Skeletal muscle cell (primary cell): Measurements from ENCODE around the gene CEACAM16.

Experiments
- DNase-seq: peaks from one replicate; pipeline ENCODE4 v3.0.0-alpha.2; 2010; ENCODE audit warnings: low read depth
- H3K4me3 ChIP-seq: 2 replicates; pipeline ENCODE4 v1.5.1; 2011; ENCODE audit warnings: low read depth, mild to moderate bottlenecking, control low read depth, low read length, moderate library complexity

Gene CEACAM16

GRCh38 chr19:44741258-44741731 lies 42.3 kb downstream of the CEACAM16 start:
- H3K4me3 ChIP-seq = no peak overlapping the region

GRCh38 chr19:44741841-44742329 lies 42.9 kb downstream of the CEACAM16 start:
- H3K4me3 ChIP-seq = no peak overlapping the region
- DNase-seq = peak; percentile 99

More at GRCh38 chr19:44741258-44741731, 42.3 kb downstream of the CEACAM16 start:
- DNase-seq = no peak

GRCh38 chr19:44742330-44743061 lies 43.5 kb downstream of the CEACAM16 start:
- H3K4me3 ChIP-seq = no peak overlapping the region
- DNase-seq = no peak

DNA sequence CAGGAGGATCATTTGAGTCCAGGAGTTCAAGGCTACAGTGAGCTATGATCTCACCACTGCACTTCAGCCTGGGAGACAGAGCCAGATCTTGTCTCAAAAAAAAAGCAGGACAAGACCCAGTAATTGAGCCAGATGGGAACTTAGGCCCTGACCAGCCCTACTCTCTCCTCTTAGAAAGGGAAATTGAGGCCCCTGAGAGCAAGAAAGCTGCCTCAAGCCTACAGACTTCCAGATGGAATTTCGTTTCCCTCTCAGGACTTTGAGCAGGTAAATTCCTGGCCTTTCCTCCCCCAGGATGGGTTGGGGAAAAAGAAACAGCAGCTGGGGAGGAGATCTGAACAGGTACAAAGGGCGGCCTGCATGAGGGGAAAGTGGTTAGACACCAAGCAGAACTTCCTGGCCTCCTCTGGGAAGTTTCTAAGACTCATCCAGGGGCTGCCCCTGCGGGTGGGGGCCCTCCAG lies 46.0 kb downstream of the CEACAM16 start:
- DNase-seq = no peak
- H3K4me3 ChIP-seq = no peak overlapping the region

DNA sequence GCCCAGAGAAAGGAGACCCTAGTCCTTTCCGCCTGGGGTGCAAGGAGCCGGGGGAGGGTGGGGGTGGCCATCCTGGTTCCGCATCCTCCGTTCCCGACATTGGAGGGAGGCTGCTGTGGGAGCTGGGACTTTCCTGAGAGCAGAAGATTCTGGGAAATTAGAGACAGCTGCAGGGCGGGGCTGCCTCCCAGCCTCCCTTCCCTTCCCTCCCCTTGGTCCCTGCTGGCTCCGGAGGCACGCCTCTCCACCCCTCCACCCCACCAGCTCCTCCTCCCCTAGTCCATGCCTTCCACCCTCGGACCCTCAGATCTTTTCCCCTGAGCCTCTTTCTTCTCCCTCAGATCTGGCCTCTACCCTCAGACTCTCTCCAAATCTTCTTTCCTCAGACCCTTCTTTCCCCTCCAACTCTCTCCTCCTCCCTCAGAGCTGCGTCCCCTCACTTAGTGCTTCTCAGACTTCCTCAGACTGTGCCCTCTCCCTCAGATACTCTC lies 46.4 kb downstream of the CEACAM16 start:
- no peak for DNase-seq
- no peak overlapping the region for H3K4me3 ChIP-seq

DNA sequence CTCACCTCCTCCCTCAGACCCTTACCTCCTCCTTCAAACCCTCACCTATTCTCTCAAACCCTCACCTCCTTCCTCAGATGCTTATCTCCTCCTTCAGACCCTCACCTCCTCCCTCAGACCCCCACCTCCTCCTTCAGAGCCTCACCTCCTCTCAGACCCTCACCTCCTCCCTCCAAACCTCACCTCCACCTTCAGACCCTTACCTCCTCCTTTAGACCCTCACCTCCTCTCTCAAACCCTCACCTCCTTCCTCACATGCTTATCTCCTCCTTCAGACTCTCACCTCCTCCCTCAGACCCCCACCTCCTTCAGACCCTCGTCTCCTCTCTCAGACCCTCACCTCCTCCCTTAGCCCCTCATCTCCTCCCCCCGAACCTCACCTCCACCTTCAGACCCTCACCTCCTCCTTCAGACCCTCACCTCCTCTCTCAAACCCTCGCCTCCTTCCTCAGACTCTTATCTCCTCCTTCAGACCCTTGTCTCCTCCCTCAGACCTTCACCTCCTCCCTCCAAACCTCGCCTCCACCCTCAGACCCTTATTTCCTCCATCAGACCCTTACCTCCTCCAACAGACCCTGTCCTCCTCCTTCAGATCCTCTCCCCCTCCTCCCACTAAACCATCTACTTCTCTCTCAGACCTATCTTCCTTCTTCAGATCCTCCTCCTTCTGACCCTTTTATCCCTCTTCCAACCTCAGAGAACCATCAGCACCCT lies 47.1 kb downstream of the CEACAM16 start:
- no peak for DNase-seq
- no peak overlapping the region for H3K4me3 ChIP-seq

GRCh38 chr19:44746616-44746945 lies 47.6 kb downstream of the CEACAM16 start:
- no peak for DNase-seq
- H3K4me3 ChIP-seq = no peak overlapping the region

GRCh38 chr19:44746946-44747738 lies 48.2 kb downstream of the CEACAM16 start:
- DNase-seq = peak; percentile 91

DNA sequence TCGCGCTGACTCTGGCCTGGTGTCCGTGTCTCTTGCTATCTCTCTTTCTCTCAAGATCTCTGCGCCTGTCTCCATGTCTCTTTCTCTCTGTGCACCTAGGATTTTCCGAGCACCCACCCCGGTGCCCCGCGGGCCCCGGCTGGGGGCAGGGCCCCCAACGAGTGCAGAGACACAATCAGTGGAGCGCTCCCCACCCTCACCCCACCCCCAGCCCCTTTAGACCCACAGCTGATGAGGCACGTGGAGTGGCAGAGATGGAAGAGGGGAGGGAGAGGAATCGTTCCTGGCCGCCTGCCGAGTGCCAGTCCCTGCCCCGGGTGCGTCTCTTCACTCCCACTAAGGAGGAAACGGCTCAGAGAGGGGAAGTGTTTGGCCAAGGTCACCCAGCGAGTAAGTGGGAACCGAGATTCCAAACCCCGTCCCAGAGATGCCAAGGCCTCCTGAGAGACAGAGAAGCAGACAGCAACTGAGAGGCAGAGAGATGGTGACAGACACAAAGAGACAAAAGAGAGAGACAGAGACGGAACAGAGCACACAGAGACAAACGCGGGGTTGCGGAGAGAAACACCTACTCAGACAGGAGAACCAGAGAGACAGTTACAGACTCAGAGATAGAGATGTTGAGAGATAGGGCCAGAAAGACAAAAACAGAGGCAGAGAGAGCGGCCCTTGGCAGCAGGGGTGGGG lies 48.9 kb downstream of the CEACAM16 start:
- DNase-seq = no peak

More at GRCh38 chr19:44746946-44747738, 48.2 kb downstream of the CEACAM16 start:
- peak overlapping the region; percentile 82 for H3K4me3 ChIP-seq

DNA sequence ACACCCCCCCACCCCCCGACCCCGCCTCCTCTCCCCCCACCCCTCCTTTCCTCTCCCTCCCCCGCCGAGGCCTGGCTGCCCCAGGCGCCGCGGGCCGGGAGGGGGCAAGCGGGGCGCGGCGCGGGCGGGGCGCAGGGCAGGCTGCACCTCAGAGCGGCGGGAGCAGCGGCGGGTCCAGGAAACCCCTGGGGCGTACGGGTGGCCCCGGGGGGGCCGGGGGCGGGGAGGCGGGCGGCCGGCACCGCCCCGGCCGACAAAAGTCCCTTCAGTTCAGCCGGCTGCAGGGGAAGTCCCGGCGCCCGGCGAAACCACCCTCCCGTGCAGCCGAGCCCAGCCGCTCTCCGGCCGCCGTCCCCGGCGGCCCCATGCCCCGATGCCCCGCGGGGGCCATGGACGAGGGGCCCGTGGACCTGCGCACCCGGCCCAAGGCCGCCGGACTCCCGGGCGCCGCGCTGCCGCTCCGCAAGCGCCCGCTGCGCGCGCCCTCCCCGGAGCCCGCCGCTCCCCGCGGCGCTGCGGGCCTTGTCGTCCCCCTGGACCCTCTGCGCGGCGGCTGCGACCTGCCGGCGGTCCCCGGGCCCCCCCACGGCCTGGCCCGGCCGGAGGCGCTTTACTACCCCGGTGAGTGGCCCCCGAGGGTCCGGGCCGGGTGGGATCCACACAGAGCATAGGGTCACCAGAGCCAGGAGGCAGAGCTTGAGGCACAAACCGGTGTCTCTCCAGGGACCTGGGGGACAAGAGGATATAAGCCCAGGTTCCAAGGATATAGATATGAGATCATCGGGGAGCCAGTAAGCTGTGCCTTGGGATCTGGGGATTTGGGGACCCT lies 49.7 kb downstream of the CEACAM16 start, which contains the start of gene BCL3:
Gene BCL3 (plus strand): TSS at position 283 of the 829 bp plus-strand sequence. CDS start 83 bp downstream, at position 366.
- no peak for DNase-seq
- H3K4me3 ChIP-seq = peak within 1 kb of the TSS; percentile 82

More for the DNA sequence above, 48.9 kb downstream of the CEACAM16 start:
- H3K4me3 ChIP-seq = peak overlapping the region; percentile 82

GRCh38 chr19:44749292-44749691 lies 50.3 kb downstream of the CEACAM16 start:
- DNase-seq = no peak
- H3K4me3 ChIP-seq = peak overlapping the region; percentile 82

DNA sequence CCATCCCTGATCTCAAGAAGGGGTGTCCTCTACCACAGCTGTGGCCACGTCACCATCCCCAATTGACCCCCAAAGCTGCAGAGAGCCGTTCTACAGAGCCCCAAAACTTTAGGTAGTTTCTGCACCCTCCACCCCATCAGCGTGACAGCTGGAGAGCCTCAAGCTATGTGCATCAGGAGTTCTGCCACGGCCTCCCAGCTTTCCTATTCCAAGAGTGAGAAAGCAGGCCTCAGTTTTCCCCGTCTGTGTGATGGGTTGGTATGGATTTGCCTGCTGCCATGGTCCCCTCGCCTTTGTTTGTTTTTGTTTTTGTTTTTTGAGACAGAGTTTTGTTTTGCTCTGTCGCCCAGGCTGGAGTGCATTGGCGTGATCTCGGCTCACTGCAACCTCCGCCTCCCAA lies 51.0 kb downstream of the CEACAM16 start:
- peak overlapping the region; percentile 82 for H3K4me3 ChIP-seq
- DNase-seq = no peak

DNA sequence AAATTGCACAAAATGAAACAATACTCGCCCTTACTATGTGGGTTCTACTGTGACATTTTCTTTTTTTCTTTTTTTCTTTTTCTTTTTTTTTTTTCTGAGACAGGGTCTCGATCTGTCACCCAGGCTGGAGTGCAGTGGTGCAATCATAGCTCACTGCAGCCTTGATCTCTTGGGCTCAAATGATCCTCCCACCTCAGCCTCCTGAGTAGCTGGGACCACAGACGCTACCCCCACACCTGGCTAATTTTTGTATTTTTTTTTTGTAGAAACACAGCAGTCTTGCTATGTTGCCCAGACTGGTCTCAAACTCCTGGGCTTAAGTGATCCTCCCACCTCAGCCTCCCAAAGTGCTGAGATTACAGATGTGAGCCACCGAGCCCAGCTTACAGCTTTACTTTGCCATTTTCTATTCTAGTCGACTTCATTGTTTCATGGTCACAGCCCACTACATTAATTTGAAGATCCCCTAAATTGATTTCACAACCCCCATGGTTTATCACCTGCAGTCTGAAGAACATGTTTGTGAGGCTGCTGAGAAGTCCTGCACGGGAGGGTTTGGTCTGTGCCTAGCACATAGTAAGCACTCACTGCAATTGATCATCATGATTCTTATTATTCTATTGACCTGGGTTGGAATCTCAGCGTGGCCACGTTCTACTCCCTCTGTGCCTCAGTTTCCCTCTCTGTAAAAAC lies 53.3 kb downstream of the CEACAM16 start:
- DNase-seq = no peak
- H3K4me3 ChIP-seq = no peak overlapping the region

DNA sequence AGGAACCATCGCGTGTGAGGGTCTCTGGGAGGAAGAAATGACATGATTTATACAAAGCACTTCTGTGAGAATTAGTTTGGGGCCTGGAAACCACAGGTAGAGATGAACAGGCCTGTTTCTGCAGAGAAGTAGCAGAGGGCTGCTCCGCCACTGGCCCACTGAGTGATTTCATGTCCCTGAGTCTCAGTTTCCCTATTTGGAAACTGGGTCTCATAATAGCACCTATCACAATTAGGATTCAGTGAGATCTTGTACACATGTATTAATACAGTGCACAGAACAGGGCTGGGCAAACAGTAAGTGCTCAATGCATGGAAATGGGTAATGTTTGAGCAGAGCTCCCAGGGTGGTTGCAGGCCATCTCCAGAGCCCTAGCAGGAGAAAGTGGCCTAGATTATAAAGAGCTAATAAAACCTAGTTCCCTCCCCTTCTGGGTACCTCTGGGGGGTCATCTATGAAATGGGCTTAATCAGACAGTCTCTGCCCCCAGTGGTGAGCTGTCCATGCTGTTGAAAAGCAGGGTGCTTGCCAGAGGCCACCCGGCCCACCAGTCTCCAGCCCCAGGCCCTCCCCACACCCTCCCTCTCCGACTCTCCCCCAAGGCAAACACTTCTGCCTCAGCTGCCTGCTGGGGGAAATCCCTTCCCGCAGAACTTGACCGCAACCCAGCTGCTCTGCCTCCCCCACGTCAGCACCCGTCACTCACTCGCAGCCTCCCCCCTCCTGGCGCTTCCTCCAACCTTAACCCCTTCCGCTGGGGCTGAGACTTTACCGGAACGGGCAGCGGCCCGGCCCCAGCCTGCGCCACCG lies 54.1 kb downstream of the CEACAM16 start:
- H3K4me3 ChIP-seq = peak overlapping the region; percentile 44
- DNase-seq = peak; percentile 98

- DNase-seq = no peak
Measured at GRCh38 chr19:44753626-44753931, 54.6 kb downstream of the CEACAM16 start.

GRCh38 chr19:44753932-44754749 lies 55.2 kb downstream of the CEACAM16 start:
- H3K4me3 ChIP-seq = peak overlapping the region; percentile 44
- peak; percentile 69 for DNase-seq

More at GRCh38 chr19:44753626-44753931, 54.6 kb downstream of the CEACAM16 start:
- peak overlapping the region; percentile 44 for H3K4me3 ChIP-seq
